Esophagus mucosa (tissue), 1 donor: Measurements from ENCODE around the gene DGKZ. TPM values are rescaled to one million over a fixed set of nuclear protein-coding genes. Genes with fewer than 3 reads are reported as not detected.

Experiments
- ATAC-seq: fragments of 200-7000 bp; cut with Tn5 transposase; one replicate; pipeline ENCODE4 v1.9.1; 2020
- total RNA-seq: library from RNA; stranded (reverse); gene quantifications from one replicate; pipeline ENCODE4 v1.2.4, GENCODE V29; 2023
- donor health status: DM: yes; HTN: yes; CAD: no.

The DGKZ gene
- total RNA-seq, 1 donor from 2014 or later = 31.4 TPM

DNA sequence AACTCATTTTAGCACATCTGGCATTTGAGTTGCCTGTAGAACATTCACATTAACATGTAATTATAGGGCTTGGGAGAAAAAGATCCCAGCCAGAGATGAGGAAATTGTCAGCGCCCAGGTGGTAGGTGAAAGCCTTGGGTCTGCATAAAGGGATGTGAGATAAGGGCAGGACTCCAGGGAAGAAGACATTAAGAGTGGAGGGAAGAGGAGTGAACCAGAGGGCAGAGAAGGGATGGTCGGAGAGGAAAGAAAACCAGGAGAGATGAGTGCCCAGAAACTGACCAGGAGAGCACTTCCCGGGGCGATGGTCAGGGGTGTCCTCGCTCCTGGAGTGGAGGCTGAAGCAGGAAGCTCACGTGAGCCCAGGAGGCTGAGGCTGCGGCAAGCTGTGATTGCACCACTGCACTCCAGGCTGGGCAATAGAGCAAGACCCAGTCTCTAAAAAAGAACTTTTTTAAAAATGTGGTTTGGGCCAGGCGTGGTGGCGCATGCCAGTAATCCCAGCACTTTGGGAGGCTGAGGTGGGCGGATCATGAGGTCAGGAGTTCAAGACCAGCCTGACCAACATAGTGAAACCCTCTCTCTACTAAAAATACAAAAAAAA, 20.3 kb upstream of the DGKZ start:
- no peak for ATAC-seq

DNA sequence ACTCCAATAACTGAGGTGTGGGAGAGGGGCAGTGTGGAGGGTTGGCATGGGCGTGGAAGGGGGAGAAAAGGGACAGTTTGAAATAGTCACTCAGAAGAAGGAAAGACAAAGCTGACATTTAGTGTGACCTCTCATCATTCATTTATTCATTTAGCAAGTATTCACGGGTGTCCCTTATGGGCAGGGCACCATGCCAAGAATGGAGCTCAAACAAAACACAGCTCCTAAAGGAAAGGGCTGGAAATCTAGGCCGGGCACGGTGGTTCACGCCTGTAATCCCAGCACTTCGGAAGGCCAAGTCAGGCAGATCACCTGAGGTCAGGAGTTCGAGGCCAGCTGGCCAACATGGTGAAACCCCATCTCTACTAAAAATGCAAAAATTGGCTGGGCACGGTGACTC, 19.4 kb upstream of the DGKZ start:
- ATAC-seq = no peak

DNA sequence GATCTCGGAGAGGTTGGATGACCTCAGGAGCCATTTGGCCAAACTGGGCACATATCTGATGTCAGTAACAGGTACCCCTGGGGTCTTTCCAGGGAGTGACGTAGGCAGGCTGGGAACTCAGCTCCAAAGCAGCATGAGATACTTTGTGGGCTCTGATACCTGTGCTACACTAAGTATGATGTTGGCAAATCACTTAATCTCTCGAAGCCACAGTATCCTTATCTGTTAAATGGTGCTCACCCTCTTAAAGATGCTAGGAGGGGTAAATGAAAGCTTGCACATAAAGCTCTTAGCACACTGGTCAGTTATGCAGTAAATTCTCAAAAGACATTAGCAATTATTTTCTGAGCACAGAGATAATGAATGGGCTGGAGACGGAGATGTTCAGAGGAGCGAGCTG, 17.1 kb upstream of the DGKZ start:
- ATAC-seq = no peak

DNA sequence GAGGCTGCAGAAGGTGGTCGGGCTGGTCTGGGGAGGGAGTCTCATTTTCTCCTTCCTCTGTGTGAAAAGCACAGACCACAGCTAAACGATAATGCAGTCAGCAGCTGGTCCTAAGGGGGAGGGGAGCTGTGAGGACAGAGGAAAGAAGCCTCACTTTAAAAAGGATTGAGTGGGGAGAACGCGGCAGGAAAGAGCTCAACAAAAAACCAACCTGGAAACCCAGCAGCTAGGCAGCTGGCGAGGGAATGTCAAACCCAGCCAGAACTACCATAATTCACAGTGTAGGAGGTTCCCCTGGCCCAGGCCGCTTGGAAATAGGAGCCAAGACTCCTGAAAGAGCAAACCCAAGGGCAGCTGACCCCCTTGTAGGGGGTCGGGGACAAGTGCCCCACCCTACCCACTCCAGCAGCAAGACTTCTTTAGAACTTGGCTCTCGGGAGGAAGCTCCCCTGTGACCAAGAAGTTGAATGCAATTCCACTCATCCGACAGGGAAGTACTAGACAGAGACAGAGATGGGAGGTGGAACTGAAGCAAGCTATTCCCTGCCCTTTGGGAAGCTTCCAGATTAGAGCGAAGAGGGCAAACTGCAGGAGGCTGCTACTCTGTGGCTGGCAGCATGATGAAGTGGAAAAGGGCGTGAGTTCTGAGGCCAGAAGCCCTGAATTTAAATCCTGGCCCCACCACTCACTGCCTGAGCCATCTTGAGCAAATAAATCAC, 16.5 kb upstream of the DGKZ start:
- no peak for ATAC-seq

DNA sequence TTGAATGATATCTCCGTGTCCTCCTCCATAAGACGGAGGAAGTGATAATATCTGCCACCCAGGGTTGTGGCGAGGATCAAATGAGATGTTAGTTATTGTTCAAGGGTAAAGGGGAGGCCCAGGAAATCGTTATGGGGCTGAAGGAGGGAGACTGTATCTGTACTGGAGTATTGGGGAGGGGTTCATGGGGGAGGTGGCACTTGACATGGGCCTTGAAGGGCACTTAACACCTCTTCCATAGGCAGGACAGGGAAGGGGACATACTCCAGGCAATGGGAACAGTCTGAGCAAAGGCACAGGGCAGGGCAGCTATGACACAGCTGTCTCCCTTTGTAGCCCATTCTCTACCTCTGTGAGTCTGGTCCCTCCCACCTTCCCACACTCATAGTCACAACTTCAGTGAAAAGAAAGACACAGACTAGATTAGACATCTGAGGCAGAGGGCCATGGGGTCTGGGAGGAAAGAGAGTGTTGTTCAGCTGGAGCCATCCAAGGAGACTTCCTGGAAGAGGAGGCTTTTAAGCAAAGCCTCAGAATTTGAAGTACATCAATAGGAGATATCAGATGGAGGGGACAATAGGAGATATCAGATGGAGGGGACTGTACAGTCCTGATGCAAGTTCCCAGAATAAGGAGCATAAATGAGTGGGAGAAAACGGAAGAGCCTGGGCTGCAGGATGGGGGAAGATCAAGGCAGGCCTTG, 15.8 kb upstream of the DGKZ start:
- peak; percentile 14 for ATAC-seq

DNA sequence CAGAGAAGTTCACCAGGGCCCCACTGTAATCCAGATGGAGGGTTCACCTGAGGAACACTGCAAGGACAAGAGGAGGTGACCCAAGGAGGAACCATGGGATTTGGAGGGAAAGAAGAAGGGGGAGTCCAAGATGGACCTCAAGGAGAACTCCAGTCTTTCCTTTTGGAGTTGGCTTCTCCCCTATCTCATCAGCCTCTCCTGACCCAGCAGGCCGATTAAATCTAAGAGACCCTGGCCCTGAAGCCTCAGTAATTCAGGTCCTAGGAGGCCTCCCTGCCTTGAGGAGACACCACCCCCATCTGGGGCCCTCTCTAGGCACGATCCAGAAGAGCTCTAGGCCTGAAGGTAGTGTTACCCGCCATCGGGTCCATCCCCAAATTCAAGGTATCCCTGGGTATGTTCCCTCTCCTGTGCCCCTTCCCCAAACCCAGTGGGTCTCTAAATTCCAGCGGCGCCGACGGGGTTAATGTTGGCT, 15.1 kb upstream of the DGKZ start:
- no peak for ATAC-seq

DNA sequence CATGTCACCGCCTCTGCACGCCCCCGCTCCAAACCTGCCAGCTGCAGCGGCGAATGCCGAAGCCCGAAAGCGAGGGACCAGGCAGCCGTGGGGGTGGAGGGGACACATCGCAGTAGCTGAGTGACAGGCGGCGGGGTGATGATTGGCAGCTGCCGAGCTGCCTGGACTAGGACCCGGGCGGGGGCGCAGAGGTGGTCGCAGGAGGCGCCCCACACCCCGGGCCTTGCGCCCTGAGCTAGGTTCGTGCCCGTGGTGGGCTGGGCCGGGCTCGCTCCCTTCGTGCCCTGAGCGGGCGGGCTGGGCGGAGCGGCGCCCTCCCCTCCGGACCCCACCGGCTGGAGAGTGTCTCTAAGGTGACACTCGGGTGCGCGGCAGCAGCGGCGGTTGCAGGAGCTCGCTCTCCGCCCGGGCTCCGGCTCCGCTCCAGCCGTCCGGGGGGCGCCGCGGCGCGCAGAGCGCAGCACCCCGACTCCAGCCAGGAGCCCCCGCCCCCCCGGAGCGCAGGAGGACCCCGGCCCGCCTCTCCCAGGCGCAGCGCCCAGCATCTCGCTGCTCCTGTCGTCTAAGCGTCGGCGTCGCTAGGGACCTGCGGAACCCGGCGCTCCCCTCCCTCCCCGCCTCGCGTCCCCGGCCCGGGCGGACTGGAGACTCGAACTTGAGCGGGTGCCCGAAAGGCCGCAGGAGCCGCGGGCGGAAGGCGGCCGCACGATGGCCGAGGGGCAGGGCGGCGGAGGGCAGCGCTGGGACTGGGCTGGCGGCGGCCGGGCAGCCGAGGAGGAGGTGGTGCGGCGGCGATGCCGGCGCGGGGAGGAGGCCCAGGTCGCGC, 14.5 kb upstream of the DGKZ start:
- peak; percentile 37 for ATAC-seq

DNA sequence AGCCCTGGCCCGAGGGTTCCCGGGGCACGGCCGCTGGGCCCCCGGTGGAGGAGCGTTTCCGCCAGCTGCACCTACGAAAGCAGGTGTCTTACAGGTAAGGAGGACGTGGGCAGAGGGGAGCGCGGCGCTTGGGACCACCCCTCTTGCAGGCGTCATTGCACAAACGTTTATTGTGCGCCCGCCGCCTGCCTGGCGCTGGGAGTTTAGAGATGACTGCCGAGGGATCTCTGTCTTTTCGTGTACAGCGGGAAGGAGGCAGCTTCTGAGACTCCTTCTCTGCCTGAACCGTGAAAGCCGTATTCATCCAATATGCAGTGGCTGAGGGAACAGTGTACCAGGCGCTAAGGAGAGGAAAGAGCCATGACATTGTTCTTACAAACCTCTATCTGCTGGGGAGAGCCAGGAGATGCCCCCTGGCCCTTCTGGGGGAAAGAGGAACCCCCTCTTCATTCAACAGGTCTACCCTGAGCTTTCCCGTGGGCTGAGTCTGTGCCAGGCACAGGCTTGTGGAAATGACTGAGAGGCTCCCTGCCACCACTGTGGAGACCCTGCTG, 13.8 kb upstream of the DGKZ start:
- no peak for ATAC-seq

DNA sequence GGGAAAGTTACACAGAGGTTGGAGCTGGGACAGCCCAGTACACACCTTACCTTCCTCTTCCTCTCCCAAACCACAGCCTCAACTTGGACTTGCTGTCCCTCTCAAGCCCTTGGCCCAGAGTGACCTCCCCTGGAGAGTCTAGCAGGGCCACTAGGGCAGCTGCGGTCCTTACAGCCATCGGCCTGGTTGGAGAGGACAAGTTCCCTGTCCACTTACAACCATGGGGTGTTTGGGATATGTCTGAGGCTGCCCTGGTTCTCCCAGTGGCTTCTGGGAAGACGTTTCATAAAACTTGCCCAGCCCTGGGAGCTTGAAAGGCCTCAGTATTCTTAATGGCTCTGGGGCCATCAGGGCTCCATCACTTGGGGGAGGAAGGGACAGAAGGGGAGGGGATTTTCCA, 13.1 kb upstream of the DGKZ start:
- no peak for ATAC-seq

DNA sequence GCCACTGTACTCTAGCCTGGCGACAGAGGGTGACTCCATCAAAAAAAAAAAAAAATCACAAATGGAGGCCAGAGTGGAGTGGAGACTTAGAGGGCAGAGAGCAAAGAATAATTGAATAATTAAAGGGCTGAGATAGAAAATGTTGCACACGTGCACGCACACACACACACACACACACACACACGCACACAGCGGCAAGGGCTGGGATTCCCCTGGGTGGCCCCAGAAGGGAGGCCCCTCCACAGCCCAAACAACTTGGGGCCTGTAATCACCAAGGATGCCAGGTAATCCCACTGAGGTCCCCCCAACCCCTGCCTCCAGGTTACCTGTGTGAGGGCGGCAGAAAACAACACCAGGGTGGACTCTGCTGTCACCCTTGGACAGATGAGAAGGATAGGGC, 12.0 kb upstream of the DGKZ start:
- ATAC-seq = no peak

DNA sequence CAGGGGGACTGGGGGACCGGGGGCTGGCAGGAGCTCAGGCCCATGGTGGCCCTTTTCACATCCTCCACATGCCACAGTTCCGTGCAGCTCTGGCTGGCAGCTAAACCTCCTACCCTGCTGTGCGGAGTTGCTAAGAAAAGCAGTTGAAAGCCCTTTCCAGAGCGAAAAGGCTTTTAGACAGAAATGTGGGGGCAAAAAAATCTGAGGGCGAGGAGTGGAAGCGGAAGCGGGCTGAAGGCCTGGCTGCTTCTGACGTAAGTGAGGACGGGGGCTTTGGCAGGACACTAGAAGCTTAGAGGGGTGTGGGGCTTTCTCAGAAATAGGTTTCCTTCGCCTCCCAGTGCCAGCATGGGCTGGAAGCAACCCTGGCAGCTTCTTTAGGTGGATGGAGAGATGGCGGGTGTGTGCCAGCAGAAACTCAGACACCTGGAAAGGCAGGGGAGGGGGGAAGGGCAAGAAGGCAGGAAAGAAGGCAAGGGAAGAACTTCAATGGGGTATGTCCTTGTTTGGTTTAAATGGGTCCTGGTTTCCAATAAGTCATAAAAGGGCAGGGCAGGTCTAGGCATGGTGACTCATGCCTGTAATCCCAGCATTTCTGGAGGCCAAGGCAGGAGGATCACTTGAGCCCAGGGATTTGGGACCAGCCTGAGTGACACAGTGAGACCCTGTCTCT, 11.2 kb upstream of the DGKZ start:
- ATAC-seq = no peak

DNA sequence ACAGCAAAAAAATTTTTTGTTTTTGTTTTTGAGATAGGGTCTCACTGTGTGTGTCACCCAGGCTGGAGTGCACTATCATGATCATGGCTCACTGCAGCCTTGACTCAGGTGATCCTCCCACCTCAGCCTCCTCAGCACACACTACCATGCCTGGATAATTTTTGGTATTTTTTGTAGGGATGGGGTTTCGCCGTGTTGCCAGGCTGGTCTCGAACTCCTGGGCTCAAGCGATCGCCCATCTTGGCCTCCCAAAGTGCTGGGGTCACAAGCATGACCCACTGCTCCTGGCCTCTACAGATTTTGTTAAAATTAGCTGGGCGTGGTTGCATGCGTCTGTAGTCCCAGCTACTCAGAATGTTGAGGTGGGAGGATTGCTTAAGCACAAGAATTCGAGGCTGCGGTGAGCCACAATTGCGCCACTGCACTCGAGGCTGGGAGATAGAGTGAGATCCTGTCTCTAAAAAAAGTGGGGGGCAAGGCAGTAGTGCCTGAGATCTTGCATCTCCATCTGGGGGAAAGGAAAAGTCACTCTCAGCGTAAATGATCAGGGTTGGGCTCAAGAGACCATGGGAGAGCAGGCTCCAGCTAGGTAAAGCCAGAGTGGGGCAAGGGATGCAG, 10.6 kb upstream of the DGKZ start:
- ATAC-seq = no peak

DNA sequence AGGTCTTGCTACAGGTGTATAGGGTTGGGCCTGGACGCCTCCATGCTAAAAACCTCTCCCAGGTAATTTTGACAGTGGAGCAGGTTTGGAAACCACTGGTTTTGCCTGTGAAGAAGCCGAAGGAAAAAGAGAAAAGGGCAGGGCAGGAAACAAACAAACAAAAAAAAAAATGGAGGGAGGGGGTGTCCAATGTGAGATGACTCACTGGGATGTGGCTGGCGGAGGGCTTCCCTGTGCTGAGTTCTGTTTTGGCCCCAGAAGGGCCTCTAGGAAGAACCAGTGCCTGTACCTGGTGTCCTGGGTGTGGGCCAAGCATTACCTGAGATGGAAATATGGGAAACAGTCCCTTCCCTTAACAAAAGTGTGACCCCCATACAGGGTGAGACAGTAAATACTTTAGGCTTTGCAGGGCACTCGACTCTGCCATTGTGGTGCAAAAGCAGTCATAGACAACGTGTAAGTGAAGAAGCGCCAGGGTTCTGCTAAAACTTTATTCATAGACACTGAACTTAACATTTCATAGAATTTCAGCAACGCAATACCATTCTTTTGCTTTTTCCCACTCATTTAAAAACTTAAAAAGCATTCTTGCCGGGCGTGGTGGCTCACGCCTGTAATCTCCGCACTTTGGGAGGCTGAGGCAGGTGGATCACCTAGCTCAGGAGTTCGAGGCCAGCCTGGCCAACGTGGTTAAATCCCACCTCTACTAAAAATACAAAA, 9.5 kb upstream of the DGKZ start:
- no peak for ATAC-seq

DNA sequence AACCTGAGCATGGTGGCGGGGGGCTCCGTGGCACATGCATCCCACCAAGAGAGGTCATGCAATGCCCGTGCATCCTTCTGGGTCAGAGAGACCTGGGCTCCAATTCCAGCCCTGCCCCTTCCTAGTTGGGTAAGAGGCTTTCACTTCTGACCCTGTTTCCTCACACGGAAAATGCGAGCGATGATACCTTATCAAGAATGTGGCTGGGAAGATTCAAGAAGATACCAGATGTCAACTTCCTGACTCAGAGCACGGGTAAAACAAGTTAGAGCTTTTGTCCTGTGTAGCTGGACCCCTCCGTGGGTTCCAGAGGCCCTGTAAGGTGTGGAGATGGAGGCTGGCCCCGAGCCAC, 8.7 kb upstream of the DGKZ start:
- ATAC-seq = no peak

DNA sequence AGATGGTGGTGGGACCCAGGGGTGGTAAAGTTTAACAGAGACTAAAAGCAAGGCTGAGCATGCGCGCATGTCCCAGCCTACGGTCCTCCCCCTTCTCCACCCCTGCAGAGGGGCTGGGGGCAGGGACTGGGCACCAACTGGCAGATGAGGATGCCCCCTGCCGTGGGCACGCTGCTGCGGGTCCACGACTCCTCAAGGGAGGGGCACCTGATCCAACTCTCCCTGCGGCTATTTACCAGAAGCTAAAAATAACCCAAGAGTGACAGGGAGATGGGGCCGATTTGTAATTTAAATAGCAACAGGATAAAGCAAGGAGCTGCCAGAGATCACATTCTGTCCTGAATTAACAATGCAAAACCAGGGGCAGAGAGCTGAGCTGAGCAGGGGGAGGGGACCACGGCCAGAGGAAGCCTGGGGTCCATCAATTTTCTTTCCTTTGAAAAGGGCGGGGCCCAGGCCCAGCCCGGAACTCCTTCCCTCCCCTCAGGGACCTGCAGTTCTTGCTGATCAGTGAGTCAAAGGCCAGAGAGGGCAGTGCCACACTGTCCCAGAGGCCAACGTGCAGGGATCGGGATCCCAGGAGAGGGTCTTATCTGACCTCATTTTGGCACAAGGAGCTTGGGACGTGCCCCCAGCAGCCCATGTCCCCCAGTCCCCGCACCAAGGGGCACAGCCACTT, 8.1 kb upstream of the DGKZ start:
- ATAC-seq = peak; percentile 31

DNA sequence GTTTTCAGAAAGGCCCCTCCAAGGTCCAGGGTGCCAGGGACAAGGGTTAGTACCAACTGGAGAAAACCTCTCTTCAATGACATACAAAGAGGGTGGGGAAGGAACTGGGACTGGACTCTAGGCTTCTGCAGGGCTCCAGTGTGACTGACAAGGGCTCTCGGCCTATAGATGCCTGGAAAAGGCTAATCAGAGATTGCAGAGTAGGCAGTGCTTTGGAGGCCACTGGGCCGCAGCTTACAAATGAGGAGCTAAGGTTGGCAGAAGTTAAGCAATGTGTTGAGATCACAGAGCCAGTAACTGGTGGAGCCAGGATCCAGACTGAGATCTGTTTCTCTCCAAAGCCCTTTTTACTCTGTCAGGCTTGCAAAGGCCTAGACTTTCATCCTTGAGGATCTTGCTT, 7.4 kb upstream of the DGKZ start:
- ATAC-seq = no peak

DNA sequence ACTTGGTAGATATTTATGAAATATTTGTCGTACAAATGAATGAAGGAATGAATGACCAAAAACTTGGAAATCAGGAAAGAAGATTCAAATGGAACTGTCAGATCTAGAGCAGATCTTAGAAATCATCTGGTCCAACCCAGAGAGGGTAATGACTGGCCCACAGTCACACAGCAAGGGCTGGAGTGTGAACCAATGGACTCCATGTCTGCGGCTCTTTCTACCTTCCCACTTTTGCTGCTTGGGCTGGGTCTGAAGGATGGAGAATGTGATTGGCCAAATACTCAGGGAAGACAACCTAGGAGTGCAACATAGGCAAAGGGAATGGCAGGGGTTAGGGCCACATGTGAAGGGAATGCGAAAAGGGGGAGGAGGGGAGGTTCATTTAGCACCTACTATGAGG, 5.8 kb upstream of the DGKZ start:
- no peak for ATAC-seq

DNA sequence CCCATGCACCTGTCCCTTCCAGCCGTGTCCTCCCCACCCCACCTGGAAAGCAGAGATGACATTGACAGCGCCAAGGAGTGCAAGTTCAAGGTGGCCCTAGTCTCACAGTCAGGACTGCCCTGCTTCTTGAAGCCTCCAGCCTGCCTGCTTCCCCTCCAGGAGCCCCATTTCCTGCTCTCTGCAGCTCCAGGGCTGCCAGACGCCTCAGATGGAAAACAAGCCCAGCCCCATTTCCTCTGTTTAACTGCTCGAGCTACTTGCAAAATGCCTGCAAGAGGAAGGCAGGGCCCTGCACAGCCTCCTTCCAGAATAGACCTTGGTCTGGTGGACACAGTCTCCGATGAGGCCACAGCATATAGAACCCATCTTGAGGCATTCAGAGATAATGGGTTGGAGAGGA, 5.0 kb upstream of the DGKZ start:
- ATAC-seq = no peak

DNA sequence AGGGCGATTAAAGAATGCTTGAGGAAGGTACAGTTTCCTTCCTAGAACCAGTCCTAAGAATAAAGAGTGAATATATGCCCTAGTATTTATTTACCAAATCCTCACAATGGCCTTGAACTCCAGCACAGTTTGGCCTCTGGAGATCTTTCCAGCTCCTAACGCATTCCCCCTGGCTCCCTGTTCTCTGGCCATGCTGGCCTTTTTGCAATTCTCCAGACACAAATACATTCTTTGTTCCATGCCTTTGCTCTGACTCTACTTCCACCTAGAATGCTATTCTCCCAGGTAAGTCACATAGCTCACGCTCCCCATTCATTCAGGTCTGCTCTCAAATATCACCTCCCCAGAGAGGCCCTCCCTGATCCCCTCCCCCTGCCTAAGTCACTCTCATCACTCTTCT, 3.7 kb upstream of the DGKZ start:
- no peak for ATAC-seq

DNA sequence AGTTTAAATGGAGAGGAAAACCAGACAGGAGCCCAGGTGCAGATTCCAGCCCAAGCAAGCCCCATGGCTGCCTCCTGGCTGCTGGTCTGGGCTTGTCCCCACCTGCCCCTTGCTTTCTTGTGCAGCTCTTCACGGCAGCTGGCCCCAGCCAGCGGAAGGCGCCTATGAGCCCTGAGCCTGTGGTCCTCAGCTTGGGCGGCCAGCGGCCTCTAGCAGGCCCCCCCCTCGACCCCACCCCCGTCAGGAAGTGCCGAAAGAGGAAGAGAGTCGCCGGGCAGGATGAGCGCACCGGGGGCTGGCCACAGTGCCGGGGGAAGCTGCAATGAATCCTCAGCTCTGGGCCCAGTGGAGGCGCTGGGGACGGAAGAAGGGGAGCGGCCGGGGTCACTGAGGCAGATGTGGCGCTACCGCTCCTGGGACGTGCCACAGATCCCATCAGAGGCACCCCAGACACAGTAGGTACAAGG, 2.1 kb upstream of the DGKZ start:
- peak; percentile 34 for ATAC-seq
